Lower lobe of right lung (tissue), 2 donors: ENCODE results near the gene KIAA1217. TPM values are rescaled to one million over a fixed set of nuclear protein-coding genes. Genes with fewer than 3 reads are reported as not detected.

Source experiments
- ATAC-seq, 2 donors: fragments of 200-7000 bp; cut with Tn5 transposase; one replicate each; pipeline ENCODE4 v1.9.1; 2020 to 2022; ENCODE audit warnings: mild to moderate bottlenecking in 2 of 2, moderate library complexity in 2 of 2
- DNase-seq: peaks from one replicate; pipeline ENCODE4 v3.0.0-alpha.2; 2020
- H3K27ac ChIP-seq: fragments of 200-600 bp; one replicate; pipeline ENCODE4 v1.8.0; 2022
- H3K27me3 ChIP-seq: fragments of 200-600 bp; one replicate; pipeline ENCODE4 v1.8.0; 2022; ENCODE audit warnings: low read depth
- H3K36me3 ChIP-seq: fragments of 200-600 bp; one replicate; pipeline ENCODE4 v1.8.0; 2022; ENCODE audit warnings: mild to moderate bottlenecking
- H3K4me1 ChIP-seq: fragments of 200-600 bp; one replicate; pipeline ENCODE4 v1.8.0; 2022
- H3K4me3 ChIP-seq: fragments of 200-600 bp; one replicate; pipeline ENCODE4 v1.8.0; 2022; ENCODE audit warnings: mild to moderate bottlenecking
- H3K9me3 ChIP-seq: fragments of 200-600 bp; one replicate; pipeline ENCODE4 v1.8.0; 2022
- CTCF ChIP-seq: fragments of 200-600 bp; IDR thresholded peaks from one replicate; pipeline ENCODE4 v1.8.0; 2022; ENCODE audit warnings: antibody characterized with exemption, mild to moderate bottlenecking
- intact Hi-C: fragments of 100-400 bp; cut with DNase I; formaldehyde crosslinking; loops from one replicate; pipeline ENCODE4 v1.11.0; 2022
- total RNA-seq: library from RNA; stranded (reverse); fragmentation: NEBNext Ultra II Directional; extraction: Animal tissue kit (Norgen Biotek cat#: 25700); gene quantifications from one replicate; pipeline ENCODE4 v1.2.1, GENCODE V29; 2021
- donor health status: DM: no; HTN: yes; CAD: no; lungs with severe emphysema.

The KIAA1217 gene
- total RNA-seq, 1 donor from 2014 or later = 37.2 TPM

- ATAC-seq (no peak), DNase-seq (no peak)
- Histone ChIP-seq H3K9me3 (no peaks in the 10 kb centered on the region), H3K4me3 (no peak overlapping the region), H3K27ac (no peak overlapping the region), H3K4me1 (peaks cover 22% of the 10 kb centered on the region), H3K36me3 (no peaks in the 10 kb centered on the region), H3K27me3 (no peaks in the 10 kb centered on the region)
- TF ChIP-seq CTCF = no peak
- intact Hi-C loops = no loop called here
Measured at GRCh38 chr10:24453404-24453830, 244.5 kb downstream of the KIAA1217 start.

DNA sequence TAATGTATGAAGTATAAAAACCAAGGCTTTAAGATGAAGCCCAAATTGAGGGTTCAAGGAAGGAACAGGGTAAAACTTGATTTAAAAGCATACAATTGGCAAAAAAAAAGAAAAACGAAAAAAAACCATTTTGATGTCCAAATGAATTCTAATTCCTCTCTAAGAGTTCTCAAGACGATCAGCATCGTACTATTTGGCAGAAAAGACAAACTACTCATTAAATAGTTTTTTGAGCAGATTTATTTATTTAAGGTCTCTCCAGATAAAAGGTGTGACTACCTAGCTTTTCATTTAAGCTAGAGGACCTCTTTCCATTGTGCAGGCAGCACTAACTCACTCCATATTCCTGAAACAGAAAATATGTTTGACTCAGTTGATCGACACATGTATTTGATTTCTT, 245.0 kb downstream of the KIAA1217 start:
- H3K4me3 ChIP-seq = no peak overlapping the region
- H3K27ac ChIP-seq = no peak overlapping the region
- DNase-seq = no peak
- no peaks in the 10 kb centered on the region for H3K9me3 ChIP-seq
- no peaks in the 10 kb centered on the region for H3K27me3 ChIP-seq
- H3K36me3 ChIP-seq = no peaks in the 10 kb centered on the region
- TF ChIP-seq CTCF = no peak
- no peak for ATAC-seq
- intact Hi-C loops = no loop called here
- peaks cover 17% of the 10 kb centered on the region for H3K4me1 ChIP-seq

- Histone ChIP-seq H3K4me1 (peaks cover 5% of the 10 kb centered on the region), H3K4me3 (no peak overlapping the region), H3K27ac (no peak overlapping the region), H3K36me3 (no peaks in the 10 kb centered on the region), H3K9me3 (no peaks in the 10 kb centered on the region), H3K27me3 (no peaks in the 10 kb centered on the region)
- TF ChIP-seq CTCF = no peak
- intact Hi-C loops = no loop called here
- no peak for DNase-seq
- no peak for ATAC-seq
Measured at GRCh38 chr10:24455447-24455846, 246.5 kb downstream of the KIAA1217 start.

GRCh38 chr10:24456322-24456721, 247.4 kb downstream of the KIAA1217 start:
- DNase-seq = no peak
- Histone ChIP-seq H3K4me3 (no peak overlapping the region), H3K4me1 (peaks cover 5% of the 10 kb centered on the region), H3K27ac (no peak overlapping the region), H3K27me3 (no peaks in the 10 kb centered on the region), H3K9me3 (no peaks in the 10 kb centered on the region), H3K36me3 (no peaks in the 10 kb centered on the region)
- intact Hi-C loops = no loop called here
- ATAC-seq = no peak
- TF ChIP-seq CTCF = no peak

- no peaks in the 10 kb centered on the region for H3K27me3 ChIP-seq
- H3K9me3 ChIP-seq = no peaks in the 10 kb centered on the region
- TF ChIP-seq CTCF = no peak
- intact Hi-C loops = no loop called here
- DNase-seq (no peak), ATAC-seq (peak in 1 of 2 donors; percentile 48)
- H3K36me3 ChIP-seq = no peaks in the 10 kb centered on the region
- no peak overlapping the region for H3K4me3 ChIP-seq
- no peak overlapping the region for H3K27ac ChIP-seq
- H3K4me1 ChIP-seq = peaks cover 9% of the 10 kb centered on the region
Measured at GRCh38 chr10:24457661-24458318, 248.9 kb downstream of the KIAA1217 start.
